Spleen (tissue), 7 donors: ENCODE data around the gene PIR.

Experiments used
- POLR2A ChIP-seq, 3 donors: fragments of 450-650 bp; IDR thresholded peaks; one replicate each; pipeline ENCODE4 v1.5.1; 2017; ENCODE audit warnings: antibody characterized with exemption in 3 of 3, mild to moderate bottlenecking in 1 of 3
- TF ChIP-seq, protein P1 (sequence below), 11 experiments: fragments of 200-600 bp in 7 of 11; fragments of 450-650 bp in 4 of 11; sonication (generic) in 4 of 11; IDR thresholded peaks in 8 of 11; conservative IDR thresholded peaks in 3 of 11; 1 replicate in 7 of 11; 2 replicates in 4 of 11; pipeline versions ENCODE4 v1.4.0 to v1.8.0; 2016 to 2021; ENCODE audit warnings: antibody characterized with exemption in 11 of 11, inconsistent platforms in 4 of 11, mild to moderate bottlenecking in 1 of 11
- donor health status: DM: no; HTN: no; CAD: no; lungs with moderate emphysema.
- donor health status: DM: no; HTN: no; CAD: no.
- donor health status: DM: no; HTN: no; CAD: no.

DNA sequence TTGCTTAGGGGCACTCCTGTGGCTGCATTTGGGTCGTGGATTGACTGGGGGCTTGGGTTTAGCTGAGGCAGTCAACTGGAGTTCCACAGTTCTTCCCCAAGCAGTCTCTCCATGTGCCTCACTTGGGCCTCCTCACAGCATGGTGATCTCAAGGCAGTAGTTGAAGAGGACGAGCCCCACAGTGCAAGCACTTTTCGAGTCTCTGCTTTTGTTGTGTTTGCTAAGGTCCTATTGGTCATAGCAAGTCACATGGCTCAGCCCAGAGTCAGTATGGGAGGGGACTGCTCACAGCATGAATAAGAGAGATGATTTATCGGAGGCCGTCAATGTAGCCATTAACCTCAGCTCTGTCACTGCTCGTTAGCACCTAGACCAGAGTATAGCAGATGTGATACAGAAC is 37.2 kb upstream of the PIR start:
- TF ChIP-seq, protein P1, sequence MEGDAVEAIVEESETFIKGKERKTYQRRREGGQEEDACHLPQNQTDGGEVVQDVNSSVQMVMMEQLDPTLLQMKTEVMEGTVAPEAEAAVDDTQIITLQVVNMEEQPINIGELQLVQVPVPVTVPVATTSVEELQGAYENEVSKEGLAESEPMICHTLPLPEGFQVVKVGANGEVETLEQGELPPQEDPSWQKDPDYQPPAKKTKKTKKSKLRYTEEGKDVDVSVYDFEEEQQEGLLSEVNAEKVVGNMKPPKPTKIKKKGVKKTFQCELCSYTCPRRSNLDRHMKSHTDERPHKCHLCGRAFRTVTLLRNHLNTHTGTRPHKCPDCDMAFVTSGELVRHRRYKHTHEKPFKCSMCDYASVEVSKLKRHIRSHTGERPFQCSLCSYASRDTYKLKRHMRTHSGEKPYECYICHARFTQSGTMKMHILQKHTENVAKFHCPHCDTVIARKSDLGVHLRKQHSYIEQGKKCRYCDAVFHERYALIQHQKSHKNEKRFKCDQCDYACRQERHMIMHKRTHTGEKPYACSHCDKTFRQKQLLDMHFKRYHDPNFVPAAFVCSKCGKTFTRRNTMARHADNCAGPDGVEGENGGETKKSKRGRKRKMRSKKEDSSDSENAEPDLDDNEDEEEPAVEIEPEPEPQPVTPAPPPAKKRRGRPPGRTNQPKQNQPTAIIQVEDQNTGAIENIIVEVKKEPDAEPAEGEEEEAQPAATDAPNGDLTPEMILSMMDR (IDR thresholded peaks at IDR 0.05 in 8 of 11, conservative IDR thresholded peaks at IDR 0.05 in 3 of 11): no peak
- TF ChIP-seq POLR2A (IDR thresholded peaks at IDR 0.05): no peak
